Limb (tissue), 2 donors: ENCODE measurements around the gene RBM41.
"Not testable (repeated sequence)": the region's sequence is repeated elsewhere in the genome, so short reads cannot be mapped to it uniquely, and the experiment has no call there.

Experiments used
- DNase-seq, 2 donors: peaks; one replicate each; pipeline ENCODE4 v3.0.0-alpha.2; 2016; ENCODE audit errors: extremely low spot score in 2 of 2

The RBM41 gene

GRCh38 chrX:107118322-107119147, at the start of gene RBM41:
Gene RBM41 (minus strand): TSS chrX:107118822. CDS start chrX:107118773, 49 bp downstream.
- DNase-seq, result peak; percentile 63 to 74

- DNase-seq, result no peak
These were observed 49.6 kb upstream of the RBM41 start for GRCh38 chrX:107168257-107168656.

DNA sequence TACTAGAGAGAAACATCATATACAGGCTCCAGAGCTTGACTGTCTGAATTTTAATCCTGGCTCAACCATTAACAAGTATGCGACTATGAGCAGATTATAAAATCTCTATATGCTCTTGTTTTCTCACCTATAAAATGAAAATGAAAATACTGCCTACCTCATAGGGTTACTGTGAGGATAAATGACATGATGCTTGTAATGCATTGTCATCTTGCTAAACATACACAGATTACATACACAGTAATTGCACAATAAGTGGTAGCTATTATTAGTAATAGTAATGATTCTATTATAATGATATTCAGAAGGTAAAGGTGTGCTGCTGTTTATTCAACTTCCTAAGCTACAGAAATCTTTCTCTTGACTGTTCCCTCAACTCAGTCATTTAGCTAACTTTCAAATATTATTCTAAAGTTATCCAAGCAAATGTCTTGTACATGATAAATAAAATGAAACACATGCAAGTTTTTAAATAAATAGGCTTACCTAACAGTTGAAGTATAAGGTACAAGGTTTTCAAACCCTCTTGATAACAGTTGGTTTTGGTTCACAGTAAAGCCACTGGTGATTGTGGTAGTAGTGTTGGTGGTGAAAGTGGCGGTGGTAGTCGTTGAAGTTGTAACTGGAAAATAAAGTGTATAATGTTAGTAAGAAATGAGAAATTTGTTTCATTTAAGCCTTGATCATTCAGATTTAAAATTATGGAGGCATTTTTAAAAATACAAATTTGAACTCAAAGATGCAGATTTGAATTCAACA, 48.7 kb upstream of the RBM41 start:
- DNase-seq, result no peak

DNA sequence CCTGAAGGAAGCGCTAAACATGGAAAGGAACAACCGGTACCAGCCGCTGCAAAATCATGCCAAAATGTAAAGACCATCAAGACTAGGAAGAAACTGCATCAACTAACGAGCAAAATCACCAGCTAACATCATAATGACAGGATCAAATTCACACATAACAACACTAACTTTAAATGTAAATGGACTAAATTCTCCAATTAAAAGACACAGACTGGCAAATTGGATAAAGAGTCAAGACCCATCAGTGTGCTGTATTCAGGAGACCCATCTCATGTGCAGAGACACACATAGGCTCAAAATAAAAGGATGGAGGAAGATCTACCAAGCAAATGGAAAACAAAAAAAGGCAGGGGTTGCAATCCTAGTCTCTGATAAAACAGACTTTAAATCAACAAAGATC, 39.0 kb upstream of the RBM41 start:
- not testable (repeated sequence) for DNase-seq

- not testable (repeated sequence) for DNase-seq
These were observed 37.2 kb upstream of the RBM41 start for GRCh38 chrX:107155621-107156430.

DNA sequence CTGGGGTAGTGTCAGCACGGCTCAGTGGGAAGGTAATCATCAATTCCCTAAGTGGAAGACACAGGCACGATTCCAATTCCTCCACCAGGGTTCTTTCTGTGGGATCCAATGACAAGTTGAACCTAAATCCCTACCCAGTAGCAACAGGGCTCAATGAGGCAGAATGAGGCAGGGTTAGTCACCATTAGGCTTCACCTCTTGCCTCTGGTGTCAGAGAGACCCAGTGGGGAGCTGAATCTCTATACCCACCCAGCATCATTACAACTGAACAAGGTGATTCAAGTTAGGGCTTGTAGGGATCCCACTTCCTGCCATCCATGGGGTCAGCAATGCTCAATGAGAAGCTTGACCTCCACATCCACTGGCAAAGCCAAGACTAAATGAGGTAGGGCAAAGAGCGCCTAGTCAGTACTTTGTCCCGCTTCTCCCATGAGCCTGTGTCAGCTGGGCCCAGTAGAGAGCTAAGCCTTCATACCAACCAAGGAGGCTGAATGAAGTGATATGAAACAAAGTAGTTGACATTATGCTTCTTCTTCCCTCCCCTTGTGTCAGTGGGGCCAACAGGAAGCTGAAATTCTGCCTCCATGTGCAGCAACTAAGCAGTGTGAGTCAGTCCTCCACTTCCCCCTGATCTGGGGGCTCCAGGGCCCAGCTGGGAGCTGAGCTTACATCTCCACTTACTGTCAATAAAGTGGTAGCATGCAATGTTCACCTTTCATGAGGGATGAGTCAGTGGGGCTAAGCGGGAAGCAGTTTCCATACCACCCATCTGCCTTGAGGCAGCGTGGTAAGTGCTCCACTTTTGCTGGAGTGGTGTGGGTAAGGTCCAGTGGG, 36.4 kb upstream of the RBM41 start:
- no peak for DNase-seq

- DNase-seq, result no peak
These were observed 34.4 kb upstream of the RBM41 start for GRCh38 chrX:107153005-107153404.

- no peak for DNase-seq
These were observed 28.0 kb upstream of the RBM41 start for GRCh38 chrX:107146670-107147069.

- DNase-seq, result no peak
These were observed 17.3 kb upstream of the RBM41 start for GRCh38 chrX:107135965-107136307.

GRCh38 chrX:107135049-107135964, 16.7 kb upstream of the RBM41 start:
- no peak for DNase-seq

- DNase-seq, result no peak
These were observed 5.1 kb upstream of the RBM41 start for GRCh38 chrX:107123750-107124149.

DNA sequence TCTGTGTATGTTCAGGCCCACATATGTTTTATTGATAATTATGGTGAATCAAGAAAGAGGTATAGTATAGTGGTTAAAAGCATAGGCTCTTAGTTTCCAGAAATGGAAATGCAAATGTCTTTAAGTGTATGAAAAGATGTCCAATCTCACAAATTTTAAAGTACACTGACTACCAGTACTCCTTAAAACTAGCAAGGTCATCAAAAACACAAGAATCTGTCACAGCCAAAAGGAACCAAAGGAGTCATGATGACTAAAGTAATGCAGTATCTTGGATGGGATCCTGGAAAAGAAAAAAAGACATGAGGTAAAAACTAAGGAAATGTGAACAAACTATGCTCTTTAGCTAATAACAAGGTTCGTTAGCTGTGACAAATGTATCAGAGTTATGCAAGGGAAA, 661 bp upstream of the RBM41 start:
- no peak for DNase-seq

GRCh38 chrX:107117993-107118321, 665 bp downstream of the RBM41 start:
- no peak for DNase-seq

DNA sequence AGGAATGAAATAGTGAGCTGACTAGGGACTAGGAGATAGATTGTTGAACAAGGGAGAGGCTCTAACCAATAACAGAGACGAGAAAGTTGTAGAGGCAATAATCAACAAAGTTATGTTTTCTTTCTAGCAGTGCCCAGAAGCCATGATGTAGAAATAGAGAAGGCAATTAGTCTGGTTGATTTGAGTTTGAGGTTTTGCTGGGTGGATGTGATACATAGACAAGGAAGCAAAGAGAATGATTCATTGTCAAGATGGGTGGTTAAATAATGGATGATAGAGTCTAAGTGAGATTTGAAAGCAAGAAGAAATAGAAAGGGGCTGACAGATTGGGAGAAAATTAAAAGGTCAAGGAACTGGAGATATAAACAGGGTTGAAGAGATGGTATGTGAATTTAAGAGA, 11.2 kb downstream of the RBM41 start:
- DNase-seq, result no peak

DNA sequence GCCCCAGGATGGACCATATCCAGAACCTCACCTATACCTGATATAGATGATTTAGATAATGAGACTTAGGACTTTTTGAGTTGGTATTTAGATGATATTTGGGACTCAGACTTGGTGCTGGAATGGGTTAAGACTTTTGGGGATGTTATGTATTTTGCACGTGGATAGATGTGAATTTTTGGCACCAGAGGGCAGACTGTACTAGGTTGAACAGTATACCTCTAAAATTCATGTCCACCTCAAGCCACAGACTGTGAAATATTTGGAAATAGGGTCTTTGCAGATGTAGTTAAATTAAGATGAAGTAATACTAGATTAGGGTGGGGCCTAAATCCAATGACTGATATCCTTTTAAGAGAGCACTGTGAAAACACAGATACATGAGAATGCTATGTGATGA, 15.6 kb downstream of the RBM41 start:
- no peak for DNase-seq

DNA sequence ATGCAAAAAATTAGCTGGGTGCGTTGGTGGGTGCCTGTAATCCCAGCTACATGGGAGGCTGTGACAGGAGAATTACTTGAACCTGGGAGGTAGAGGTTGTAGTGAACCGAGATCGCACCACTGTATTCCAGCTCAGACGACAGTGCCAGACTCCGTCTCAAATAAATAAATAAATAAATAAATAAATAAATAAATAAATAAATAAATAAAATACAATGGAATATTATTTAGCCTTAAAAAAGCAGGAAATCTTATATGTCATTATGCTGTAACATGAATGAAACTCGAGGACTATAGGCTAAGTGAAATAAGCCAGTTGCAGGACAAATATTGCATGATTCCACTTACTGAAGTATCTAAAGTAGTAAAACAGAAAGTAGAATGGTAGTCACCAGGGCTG, 42.5 kb downstream of the RBM41 start:
- no peak for DNase-seq

DNA sequence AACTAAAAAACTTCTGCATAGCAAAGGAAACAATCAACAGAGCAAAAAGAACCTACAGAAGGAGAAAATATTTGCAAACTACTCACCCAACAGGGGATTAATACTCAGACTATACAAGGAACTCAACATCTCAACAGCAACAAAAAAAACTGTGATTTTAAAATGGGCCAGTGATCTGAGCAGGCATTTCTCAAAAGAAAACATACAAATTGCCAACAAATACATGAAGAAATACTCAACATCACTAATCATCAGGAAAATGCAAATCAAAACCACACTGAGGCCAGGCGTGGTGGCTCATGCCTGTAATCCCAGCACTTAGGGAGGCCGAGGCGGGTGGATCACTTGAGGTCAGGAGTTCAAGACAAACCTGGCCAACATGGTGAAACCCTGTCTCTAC, 60.9 kb downstream of the RBM41 start:
- not testable (repeated sequence) for DNase-seq

DNA sequence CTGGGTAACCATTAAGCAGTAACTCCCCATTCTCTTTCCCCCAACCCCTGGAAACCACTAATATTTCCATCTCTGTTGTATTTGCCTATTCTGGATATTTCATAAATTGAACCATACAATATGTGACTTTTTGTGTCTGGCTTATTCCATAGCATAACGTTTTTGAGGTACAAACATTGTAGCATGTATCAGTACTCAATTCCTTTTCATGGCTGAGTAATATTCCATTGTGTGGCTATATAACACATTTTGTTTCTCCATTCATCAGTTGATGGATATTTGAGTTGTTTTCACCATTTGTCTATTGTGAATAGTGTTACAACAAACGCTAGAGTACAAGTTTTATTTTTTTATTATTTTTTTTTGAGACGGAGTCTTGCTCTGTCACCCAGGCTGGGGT, 63.6 kb downstream of the RBM41 start:
- DNase-seq, result no peak

DNA sequence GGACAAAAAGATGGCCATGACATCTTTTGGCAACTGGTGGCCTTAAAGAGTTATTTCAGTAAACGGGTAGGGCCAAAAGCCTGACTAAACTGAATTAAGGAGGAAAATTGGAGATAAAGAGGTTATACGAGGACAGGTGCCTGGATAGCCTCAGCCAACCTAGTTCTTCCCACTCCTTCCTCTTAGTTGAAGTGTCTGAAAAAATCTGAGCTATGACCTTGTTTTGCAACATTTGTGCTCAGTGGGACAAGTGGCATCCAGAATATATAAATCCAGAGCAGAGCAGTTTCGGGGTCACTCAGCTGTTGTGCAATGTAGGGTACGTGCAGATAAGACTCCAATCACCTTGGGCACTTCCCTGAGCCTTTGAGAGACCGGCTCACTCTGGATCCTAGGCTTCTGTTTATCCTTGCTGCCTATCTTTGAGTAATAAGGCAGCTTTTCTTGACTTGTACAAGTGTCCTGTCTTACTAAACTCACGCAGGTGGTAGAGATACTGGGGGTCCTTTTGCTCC, 68.4 kb downstream of the RBM41 start:
- DNase-seq, result no peak

DNA sequence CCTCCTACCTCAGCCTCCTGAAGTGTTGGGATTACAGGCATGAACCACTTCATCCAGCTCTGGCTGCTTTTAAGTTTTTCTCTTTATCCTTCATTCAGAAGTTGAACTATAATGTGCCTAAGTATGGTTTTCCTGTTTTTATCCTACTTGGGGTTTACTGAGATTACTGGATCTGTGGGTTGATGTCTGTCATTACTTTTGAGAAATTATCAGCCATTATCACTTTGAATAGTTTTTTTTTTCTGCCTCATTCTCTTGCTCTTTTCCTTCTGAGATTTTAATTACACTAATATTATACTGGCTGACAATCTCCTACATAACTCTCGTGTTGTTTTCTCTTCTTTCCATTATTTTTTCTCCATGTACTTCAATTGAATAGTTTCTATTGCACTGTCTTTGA, 71.0 kb downstream of the RBM41 start:
- no peak for DNase-seq
